ENCODE data around the gene OXNAD1.

The OXNAD1 gene, protein sequence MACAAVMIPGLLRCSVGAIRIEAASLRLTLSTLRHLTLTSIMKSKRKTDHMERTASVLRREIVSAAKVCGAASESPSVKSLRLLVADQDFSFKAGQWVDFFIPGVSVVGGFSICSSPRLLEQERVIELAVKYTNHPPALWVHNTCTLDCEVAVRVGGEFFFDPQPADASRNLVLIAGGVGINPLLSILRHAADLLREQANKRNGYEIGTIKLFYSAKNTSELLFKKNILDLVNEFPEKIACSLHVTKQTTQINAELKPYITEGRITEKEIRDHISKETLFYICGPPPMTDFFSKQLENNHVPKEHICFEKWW

DNA sequence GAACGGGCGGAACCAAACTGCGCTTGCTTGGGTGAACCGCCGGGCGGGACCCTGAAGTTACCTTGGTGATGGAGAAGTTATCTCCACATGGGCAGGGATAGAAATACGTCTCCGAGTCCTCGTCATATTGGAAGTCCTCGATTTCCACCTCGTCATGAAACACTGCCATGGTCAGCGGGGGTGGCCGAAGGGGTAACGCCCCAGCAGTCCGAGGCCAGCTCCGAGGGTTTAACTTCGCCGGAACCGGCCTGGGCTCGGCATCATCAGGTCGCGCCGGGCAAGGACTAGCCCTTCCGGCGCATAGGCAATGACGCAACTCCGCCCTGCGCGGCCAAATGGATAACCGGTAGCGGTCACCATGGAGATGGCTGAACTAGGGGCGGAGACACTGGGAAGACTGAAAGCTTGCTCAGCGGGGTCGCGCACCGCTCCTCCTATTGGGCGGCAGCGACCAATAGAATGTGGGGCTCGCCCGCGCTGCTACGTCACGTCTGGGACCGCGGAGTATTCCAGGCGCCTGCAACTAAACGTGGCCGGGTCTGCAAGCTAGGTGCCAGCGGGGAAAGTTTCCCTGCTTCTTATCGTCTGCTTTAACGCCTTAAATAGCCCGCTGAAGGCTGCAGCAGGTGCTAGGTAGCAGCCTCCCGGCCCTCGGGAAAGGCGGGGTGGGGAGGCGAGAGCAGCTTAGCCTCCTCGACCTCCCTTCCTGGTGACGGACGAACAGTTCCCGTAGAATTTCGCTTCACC lies at the start of gene OXNAD1, which contains the start of gene DPH3:
OXNAD1 (plus strand) TSS at position 505 of the 747 bp plus-strand sequence. CDS start 5,741 bp downstream, outside the sequence.
DPH3 (minus strand) TSS at position 236 of the 747 bp plus-strand sequence; CDS start at position 169, 67 bp downstream.
- peak; percentile 100 for DNase-seq

DNA sequence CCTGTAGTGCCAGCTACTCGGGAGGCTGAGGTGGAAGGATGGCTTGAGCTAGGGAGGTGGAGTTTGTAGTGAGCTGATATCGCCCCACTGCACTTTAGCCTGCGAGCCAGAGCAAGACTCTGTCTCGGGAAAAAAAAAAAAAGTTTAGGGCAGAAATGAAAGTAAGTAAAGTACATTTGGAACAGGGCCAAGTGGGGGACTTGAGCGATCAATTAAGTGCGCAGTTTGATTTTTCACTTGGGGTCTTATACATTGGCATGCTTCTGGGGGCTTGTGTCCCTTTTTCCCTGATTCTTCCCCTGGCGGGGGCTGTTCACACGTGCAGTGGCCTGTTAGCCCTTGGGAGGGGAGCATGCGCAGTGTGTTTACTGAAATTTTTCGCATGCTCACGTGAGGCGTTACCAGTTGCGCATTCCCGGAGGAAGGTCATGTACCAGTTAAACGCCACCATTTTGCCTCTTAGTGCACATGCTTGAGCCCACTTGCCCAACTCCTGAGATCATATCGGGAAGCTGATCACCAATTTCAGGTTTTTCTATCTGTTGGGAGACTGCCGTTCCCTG lies 48.6 kb upstream of the OXNAD1 start:
- no peak for DNase-seq

DNA sequence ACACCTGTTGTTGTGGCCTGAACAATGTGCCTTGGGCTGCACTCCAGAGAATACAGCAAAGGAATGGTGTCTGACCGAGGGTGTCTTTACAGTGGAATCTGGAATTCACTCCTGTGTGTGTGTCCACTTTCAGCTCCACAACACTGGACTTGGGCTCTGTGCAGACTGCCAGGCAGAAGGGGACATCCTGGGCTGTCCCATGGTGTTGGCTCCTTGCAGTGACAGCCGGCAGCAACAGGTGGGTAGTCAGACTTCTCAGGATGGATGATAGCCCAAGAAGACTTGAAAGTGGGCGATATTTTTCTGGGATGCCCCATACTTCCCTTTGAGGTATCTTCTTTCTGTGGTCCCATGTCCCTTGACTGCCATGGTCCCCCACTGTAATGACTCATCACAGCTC lies 45.2 kb upstream of the OXNAD1 start:
- no peak for DNase-seq

DNA sequence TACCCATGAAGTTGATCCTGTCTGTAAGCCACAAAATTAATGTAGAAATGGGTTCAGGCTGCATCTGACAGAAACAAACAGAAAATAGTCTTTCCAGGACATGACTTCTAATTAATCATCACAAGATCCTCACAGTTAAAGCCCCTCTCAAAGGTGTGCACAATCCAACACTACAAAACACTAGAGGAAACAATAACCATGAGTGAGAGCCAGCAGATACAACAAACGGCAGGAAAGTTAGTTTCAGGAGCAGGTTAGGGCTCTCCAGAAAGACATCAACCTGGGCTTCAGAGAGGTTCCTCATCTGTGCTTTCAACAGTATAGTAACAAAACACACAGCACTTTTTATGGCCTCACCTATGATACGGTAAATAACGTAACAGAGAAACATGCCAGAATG lies 43.0 kb upstream of the OXNAD1 start:
- DNase-seq, result no peak

DNA sequence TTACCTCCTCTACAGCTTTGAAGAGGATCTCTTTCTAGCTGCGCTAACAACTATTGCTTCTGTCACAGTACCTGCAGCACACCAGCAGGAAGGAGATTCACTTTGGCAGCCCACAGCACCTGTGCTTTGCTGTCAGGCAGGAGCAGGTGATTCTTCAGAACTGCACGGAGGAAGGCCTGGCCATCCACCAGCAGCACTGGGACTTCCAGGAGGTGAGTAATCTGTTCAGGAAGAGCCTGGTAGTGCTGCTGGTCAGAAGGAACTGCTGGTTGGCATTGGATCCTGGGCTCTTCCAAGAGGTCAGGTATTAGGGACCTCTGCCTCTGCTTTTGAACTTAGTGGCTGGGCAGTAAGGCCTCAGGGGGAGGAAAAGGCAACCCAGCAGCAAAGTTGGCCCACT lies 42.5 kb upstream of the OXNAD1 start:
- DNase-seq, result no peak

DNA sequence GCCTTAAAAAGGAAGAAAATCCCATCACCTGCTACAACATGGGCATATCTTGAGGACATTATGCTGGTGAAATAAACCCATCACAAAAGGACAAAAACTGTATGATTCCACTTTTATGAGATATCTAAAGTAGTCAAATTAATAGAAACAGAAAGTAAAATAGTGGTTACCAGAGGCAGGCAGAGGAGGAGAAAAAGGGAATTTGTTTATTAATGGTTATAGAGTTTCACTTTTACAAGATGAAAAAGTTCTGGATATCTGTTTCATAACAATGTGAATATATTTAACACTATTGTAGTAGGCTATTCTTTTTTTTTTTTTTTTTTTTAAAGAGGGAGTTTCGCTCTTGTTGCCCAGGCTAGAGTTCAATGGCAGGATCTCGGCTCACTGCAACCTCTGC lies 40.7 kb upstream of the OXNAD1 start:
- DNase-seq, result no peak

DNA sequence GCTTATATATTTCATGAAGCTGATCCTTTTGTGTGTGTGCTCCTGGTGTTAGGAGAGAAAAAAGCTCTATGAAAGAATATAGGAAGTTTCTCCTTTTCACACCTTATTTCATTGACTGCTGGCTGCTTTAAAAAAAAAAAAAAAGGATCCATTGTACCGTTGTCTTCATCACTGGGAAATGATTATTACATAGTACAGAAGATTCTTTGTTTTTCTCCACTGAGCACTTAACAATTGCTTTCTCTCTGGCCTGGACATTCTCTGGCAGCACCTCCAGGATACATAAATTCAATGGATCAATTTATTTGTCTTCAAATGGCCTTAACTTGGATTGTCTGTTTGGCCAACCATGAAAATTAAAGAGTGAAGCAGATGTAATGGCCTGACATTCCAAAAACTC lies 37.4 kb upstream of the OXNAD1 start:
- DNase-seq, result no peak

DNA sequence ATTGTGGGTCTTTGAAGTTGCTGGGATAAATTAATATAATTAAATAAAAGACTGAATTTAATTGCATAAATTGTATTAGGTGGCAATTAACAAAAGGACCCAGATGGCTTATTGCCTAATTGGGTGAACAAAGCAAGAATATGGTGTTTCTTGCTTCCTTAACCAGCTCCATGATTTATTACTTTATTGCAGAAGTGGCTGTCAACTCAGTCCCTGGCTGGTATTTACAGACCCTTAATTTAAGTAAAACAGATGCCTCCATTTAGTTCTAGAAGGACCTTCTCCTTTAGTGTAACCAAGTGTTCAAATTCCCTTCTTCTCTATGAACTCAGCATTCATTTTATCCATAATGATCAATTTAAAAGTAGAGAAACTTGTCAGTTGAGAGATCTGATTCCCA lies 35.3 kb upstream of the OXNAD1 start:
- DNase-seq, result no peak

DNA sequence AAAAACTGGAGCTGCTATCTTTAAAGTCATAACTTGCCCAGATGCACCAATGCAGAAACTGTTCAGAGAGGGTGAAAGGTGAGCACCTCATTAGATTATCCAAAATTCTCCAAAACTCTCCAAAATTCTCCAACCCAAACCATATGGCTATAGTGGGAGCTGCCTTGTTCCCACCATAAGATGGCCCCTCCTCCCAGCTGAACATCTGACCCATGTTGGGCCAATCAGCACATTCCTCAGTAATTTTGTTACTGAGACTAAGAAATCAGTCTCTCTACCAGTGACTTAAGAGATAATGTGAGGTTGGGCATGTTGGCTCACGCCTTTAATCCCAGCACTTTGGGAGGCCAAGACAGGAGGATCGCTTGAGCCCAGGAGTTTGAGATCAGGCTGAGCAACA lies 33.0 kb upstream of the OXNAD1 start:
- no peak for DNase-seq

DNA sequence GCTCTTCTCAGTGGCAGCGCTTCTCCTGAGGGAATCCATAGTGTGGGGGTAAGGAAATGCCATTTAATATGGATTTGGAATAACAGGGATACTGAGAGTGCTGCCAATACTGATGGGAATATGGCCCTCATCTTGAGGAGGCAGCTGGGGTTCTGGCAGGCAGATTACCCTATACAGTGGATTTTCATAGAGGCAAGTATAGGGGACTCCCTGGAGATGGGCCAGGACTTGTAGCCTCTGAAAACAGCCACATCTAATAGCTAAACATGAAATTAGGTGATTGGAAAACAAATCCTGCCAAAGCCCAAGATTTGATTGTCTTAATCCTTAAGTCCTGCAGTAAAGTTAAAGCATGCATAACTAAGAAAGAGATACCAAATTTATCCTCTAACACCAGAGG lies 31.2 kb upstream of the OXNAD1 start:
- DNase-seq, result no peak

DNA sequence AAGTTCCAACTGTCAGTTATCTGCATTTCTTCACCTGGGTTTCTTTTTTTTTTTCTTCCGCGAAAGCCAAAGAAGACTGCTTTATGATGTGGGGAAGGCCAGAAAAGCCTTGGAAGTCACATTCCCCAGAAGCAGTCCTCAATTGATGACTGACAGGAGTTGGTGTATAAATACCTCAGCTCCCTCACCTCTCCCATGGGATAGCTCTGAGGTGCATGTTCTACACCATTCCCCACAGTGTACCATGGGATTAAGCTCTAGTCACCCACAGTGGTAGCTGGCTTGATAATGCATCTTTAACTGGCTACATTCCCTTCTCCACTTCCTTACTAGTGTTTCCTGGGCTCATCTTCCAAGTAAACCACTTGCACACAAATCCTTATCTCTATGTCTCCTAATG lies 30.7 kb upstream of the OXNAD1 start:
- no peak for DNase-seq

DNA sequence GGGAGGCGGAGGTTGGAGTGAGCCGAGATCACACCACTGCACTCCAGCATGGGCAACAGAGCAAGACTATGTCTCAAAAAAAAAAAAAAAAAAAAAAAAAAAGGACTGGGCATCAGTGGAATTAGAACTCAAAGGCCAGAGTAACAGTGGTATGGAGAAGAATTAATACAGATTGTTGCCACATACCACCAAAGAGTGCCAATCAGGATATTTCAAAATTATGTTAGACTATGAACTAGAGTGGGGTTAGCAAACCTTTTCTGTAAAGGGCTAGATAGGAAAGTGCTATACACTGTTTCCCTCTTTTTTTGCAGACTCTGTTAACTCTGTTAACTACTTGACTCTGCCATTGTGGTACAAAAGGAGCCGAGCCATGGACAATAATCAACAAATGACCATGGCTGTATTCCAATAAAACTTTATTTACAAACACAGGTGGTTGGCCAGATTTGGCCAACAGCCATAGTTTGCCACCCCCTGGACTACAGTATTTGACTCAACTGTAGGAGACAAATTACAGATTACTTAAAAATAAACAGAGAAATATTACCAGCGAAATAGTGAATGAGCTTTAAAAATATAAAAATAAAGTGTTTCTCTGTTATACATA lies 28.9 kb upstream of the OXNAD1 start:
- no peak for DNase-seq

DNA sequence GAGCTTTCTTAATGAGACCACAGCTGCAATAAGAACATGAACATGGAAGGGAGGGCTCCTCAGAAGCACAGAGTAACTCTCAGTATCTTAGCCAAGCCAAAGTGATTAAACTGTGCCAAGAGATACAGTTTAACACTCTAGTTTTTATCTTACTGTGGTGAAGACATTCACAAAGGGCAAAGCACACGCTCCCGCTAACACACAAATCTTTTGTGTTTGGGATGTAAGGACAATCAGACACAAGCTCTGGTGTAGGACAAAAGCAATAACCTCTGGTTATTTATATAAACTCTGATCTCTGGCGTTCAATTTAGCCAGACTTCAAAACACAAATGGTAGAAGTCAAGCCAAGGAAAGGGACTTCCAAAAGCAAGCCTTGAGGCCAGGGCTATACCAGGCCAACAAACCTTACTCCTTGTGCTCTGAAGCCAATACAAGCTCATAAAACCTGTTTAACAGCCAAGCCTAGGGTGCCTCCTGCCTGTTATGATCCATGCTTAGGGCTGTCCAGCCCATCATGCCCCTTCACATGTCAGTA lies 28.1 kb upstream of the OXNAD1 start:
- no peak for DNase-seq

DNA sequence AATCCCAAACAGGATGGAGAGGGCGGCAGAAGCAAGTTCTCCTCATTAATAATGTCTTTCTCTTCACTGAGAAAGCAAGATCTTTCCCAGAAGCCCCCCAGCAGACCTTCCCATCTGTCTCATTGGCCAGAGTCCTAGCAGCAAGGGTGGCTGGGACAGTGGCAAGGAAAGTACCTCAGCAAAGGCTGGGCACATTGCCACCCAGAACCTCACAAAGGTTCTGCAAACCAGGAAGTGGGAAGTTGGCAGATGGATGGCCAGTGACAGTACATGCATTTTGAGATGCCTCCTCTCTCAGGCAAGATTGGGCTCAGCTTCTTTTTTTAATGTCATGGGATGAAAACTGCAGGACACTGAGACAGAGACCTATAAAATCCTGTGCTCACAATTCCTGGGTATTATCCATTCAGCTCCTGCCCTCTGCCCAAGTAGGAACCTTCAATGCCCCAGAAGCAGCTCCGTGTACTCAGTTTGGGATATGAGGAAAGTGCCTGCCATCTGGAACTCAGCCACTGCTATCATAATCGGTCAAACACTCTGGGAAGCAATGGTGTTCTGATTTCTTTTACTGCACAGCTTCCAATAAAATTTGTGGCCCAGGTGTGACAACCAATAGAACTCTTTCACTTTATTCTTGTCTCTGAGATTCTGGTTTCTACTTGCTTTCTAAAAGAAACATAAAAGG lies 25.8 kb upstream of the OXNAD1 start:
- DNase-seq, result no peak

DNA sequence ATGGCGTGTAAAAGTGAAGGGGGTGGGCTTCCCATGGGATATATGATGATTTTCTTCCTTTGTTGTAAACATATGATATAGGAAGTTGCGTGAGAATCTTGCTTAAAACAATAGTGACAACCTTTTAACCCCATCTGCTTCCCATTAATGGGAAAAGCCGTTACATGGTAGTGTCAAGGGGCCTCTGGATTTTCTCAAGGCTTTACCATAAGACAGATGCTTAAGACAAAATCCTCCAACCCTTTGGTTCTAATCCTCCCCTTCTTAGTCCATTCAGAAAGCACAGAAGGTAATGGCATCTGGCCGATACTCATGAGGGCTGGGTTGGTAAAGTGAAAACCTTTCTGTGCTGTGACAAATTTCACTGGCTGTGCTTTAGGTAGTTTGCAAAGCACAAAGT lies 25.2 kb upstream of the OXNAD1 start:
- DNase-seq, result no peak

DNA sequence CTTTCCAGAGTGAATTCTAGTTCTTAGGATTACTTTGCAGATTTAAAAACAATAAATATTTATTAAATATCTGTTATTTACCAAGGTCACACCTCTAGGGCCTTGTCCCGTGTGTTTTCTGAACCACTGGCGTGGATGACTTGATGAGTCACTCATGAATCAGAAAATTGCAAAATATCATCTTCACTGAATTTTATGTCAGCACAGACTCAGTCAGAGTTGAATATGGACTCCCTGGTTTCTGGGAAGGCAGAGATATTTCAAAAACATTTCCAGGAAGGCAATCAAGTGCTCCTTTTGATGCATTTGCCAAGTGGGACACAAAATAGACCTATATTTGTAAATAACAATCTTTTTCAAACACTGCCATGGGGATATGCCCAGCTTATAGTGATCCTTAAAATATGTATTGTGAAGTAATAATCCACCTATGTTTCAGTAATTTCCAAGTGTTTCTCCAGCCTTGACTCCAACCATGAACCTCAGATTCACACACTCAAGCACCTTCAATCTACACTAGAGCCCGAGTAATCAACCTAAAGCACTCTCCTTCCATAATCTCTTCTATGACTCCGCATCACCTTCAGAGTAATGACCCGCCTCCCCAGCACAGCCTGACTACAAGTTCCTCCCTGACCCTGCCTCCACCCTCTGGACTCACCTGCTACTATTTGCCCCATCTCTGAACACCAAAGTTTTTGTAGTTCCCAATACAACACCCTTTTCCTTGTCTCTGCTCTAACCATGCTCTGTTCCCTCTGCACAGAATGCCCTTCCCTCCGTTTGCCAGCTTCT lies 24.6 kb upstream of the OXNAD1 start:
- no peak for DNase-seq

DNA sequence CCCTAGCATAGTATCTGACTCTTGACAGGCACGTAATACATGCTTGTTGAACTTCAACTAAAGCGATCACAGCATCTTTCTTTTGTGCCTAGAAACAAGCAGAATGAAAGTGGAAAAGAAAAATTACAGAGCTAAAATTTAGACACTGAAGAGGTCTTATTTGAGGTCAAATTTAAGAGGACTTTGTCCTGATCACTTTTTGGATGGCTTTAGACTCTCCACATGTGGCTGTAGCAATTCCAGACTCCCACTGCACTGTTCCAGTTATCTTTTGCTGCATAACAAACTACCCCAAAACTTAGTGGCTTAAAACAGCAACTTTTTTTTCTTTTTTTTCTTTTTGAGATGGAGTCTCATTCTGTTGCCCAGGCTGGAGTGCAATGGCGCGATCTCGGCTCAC lies 23.8 kb upstream of the OXNAD1 start:
- DNase-seq, result no peak

DNA sequence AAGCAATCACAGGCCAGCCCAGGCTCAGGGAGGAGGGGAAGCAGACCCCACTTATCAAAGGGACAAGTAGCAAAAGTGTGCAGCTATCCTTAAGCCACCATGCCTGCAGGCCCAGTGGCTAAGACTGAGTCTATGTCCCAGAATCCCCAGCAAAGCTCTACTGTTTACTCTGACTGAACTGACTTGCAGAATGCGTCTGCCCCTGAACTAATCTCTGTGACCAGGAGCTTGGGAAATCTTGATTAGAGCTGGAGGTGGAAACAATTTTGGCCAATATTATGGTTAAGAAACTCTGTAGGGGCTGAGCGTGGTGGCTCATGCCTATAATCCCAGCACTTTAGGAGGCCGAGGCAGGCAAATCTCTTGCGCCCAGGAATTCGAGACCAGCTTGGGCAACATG lies 22.8 kb upstream of the OXNAD1 start:
- no peak for DNase-seq

DNA sequence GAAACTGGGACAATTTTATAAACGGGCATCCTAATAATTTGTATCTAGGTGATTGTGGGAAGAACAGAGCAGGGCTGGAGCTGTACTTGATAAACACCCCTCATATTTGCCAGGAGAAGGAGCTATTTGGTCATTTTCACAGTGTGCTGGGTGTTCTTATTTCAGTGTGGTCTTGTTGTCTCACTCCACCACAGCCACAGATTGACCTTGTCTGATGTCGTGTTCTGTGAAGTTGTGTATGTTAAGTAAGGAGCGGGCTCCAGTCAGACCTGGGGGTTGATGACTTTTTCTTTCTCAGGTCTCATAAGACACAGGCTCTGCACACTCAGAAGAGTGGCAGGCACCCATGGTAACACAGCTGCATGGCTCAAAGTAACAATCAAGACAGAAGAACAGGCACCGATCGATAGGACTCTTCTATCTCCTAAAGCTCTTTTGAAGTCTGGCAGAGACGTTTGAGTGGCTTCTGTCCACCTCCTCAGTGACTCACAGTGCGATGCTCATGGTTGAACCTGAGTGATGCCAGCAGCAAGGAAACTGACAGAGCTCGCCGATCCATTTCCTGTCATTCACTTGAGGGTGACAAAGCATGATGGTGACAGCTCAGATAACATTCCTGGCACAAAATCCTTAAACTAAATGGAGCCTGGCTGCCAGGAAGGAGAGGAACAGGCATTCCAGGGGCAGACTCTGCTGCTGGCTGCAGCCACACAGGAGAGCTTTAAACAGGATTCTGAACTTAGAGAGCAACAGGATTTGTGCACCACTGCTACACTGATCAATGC lies 21.1 kb upstream of the OXNAD1 start:
- peak; percentile 82 for DNase-seq

DNA sequence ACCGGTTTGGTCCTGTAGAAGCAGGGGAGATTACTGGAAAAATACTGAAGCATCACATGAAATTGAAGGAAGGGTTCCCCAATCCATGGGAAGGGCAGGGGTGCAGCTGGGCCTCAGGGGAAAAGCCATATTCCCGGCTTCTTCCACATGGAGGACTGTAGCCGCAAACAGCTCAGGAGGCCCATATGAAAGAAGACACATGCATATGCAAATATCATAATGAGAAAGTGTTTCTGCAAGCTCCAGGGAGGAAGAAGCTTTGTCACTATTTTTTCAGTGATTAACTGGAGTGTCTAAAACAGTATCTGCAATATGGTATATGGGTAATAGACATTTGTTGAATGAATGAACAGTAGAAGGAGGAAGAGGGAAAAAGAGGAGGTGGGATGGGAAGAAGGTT lies 19.4 kb upstream of the OXNAD1 start:
- DNase-seq, result no peak

Measured in islet precursor cell (in vitro differentiated cells).